ENCODE results near the gene EDC4. TPM values are rescaled to one million over a fixed set of nuclear protein-coding genes. Genes with fewer than 3 reads are reported as not detected.

Gene EDC4
- total and polyA plus RNA-seq, 9 of the 15 experiments (the other 6 are each of a cell fraction or from before 2014, with no cell fraction given), result 1.1 to 131 (median 74.0) TPM

DNA sequence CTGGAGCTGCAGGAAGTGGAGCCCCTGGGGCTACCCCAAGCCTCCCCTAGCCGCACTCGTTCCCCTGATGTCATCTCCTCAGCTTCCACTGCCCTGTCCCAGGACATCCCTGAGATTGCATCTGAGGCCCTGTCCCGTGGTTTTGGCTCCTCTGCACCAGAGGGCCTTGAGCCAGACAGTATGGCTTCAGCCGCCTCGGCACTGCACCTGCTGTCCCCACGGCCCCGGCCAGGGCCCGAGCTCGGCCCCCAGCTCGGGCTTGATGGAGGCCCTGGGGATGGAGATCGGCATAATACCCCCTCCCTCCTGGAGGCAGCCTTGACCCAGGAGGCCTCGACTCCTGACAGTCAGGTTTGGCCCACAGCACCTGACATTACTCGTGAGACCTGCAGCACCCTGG is 7.7 kb downstream of the EDC4 start:
- WGBS (ENCODE audit: insufficient coverage, low coverage, missing lambda C conversion rate), result 89% methylated on average over 10 of the region's 13 CpGs
- H2AFZ ChIP-seq (ENCODE audit: low read depth, low read length), result no peak overlapping the region
- ATAC-seq, result no peak
- in situ Hi-C loops (cut with MboI) (no loop called here), intact Hi-C loops (cut with micrococcal nuclease) (loop anchor here (10.0 kb wide), 1 partner anchor 164 kb away; no protein-coding TSS in a partner anchor)
- no peak for DNase-seq (ENCODE audit: extremely low read depth in 1 of 4, low spot score in 3 of 4)
- TF ChIP-seq, protein P1, sequence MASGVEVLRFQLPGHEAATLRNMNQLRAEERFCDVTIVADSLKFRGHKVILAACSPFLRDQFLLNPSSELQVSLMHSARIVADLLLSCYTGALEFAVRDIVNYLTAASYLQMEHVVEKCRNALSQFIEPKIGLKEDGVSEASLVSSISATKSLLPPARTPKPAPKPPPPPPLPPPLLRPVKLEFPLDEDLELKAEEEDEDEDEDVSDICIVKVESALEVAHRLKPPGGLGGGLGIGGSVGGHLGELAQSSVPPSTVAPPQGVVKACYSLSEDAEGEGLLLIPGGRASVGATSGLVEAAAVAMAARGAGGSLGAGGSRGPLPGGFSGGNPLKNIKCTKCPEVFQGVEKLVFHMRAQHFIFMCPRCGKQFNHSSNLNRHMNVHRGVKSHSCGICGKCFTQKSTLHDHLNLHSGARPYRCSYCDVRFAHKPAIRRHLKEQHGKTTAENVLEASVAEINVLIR (CRISPR knock-in tag; IDR thresholded peaks at IDR 0.05), result no peak
- no peak for TF ChIP-seq MAZ (CRISPR knock-in tag; conservative IDR thresholded peaks at IDR 0.05 in 1 of 2, IDR thresholded peaks at IDR 0.05 in 1 of 2)
- TF ChIP-seq RBM39 (optimal IDR thresholded peaks at IDR 0.05; ENCODE audit: low read depth, low read length), result no peak
- TF ChIP-seq HNRNPUL1 (IDR thresholded peaks at IDR 0.05; ENCODE audit: low read length), result no peak
- TF ChIP-seq SMARCB1 (IDR thresholded peaks at IDR 0.05; ENCODE audit: insufficient read length, low read depth), result no peak
- no peak for TF ChIP-seq ZNF584 (CRISPR knock-in tag; IDR thresholded peaks at IDR 0.05; ENCODE audit: low read depth)
- TF ChIP-seq TFAM (CRISPR knock-in tag; conservative IDR thresholded peaks at IDR 0.05), result no peak
- TF ChIP-seq CTBP1 (IDR thresholded peaks at IDR 0.05; ENCODE audit: borderline replicate concordance), result no peak
- no peak for TF ChIP-seq ZNF324 (CRISPR knock-in tag; IDR thresholded peaks at IDR 0.05)
- no peak for TF ChIP-seq DNMT1 (IDR thresholded peaks at IDR 0.05)
- no peak for TF ChIP-seq PPARD (CRISPR knock-in tag; IDR thresholded peaks at IDR 0.05)
- no peak for FAIRE-seq
- H3K4me1 ChIP-seq (replicated peaks in 1 of 2; ENCODE audit: control insufficient read depth in 2 of 2, insufficient read depth in 2 of 2, low read length in 2 of 2), result peaks cover 6 to 32% of the 10 kb centered on the region in 2 experiments; a peak in 4 of 5 replicates
- H3K9ac ChIP-seq (ENCODE audit: insufficient read depth in 1 of 2, low read depth in 2 of 2, low read length in 2 of 2), result no peak overlapping the region
- no peaks in the 10 kb centered on the region for H3K27me3 ChIP-seq (ENCODE audit: control insufficient read depth in 2 of 2, insufficient read depth in 2 of 2, low read length in 2 of 2)
- no peak overlapping the region for H3K4me3 ChIP-seq
- BruUV-seq (replicated peaks), result no TSS peak
- H4K20me1 ChIP-seq (replicated peaks; ENCODE audit: control insufficient read depth, insufficient read depth, low read length), result peaks cover 25% of the 10 kb centered on the region
- peaks cover 13% of the 10 kb centered on the region for H3K79me2 ChIP-seq (ENCODE audit: control insufficient read depth, insufficient read depth, low read length)
- no peaks in the 10 kb centered on the region for H3K9me3 ChIP-seq (replicated peaks; ENCODE audit: control insufficient read depth, insufficient read depth, low read depth, low read length)
- H3K9me1 ChIP-seq (ENCODE audit: control insufficient read depth, insufficient read depth, low read length), result no peaks in the 10 kb centered on the region
- CTCF ChIA-PET (ENCODE audit: low intra/inter-chr PET ratio), result no interaction called here
- H3K4me2 ChIP-seq (ENCODE audit: insufficient read depth, low read length), result no peak overlapping the region
- peaks cover 96% of the 10 kb centered on the region; the same call in 2 of the 3 replicates for H3K36me3 ChIP-seq (ENCODE audit: control insufficient read depth, insufficient read depth, low read length)
- H3K27ac ChIP-seq (ENCODE audit: extremely low read depth, low read depth, low read length), result no peak overlapping the region
- POLR2A ChIA-PET, result interaction anchor here (0.6 to 1.1 kb wide), 4 partner anchors 14 to 114 kb away, joined by 3 to 5 read pairs (median 3); no protein-coding TSS in a partner anchor
